B cell (primary cell): ENCODE results near the gene RANBP3. TPM values are rescaled to one million over a fixed set of nuclear protein-coding genes. Genes with fewer than 3 reads are reported as not detected.

Experiments
- ATAC-seq: fragments of 200-7000 bp; cut with Tn5 transposase; one replicate; pipeline ENCODE4 v1.10.0; 2021; ENCODE audit warnings: low read depth, mild to moderate bottlenecking, moderate number of reproducible peaks, moderate library complexity
- CTCF ChIA-PET: fragments of 350-600 bp; sonication (Branson Sonifier 250); formaldehyde crosslinking; loops from one replicate; lab custom pipeline; 2021; ENCODE audit warnings: antibody characterized with exemption, inconsistent platforms; lab: Charles Lee
- POLR2A ChIA-PET: fragments of 350-600 bp; sonication (Branson Sonifier 250); formaldehyde crosslinking; loops from one replicate; lab custom pipeline; 2021; ENCODE audit warnings: antibody characterized with exemption; lab: Charles Lee
- DNase-seq: peaks from one replicate; pipeline ENCODE4 v3.0.0; 2013
- H2AFZ ChIP-seq: 2 replicates; pipeline ENCODE4 v1.6.1; 2012; ENCODE audit warnings: mild to moderate bottlenecking, low read depth, low read length; ENCODE audit not compliant: insufficient read depth, poor library complexity, severe bottlenecking
- H3K27ac ChIP-seq, 2 donors: 1 replicate in 1 of 2; 2 replicates in 1 of 2; pipeline ENCODE4 v1.5.1; 2012 to 2013; ENCODE audit warnings: low read length in 2 of 2, mild to moderate bottlenecking in 2 of 2, moderate library complexity in 1 of 2
- H3K27me3 ChIP-seq, 4 experiments: fragments of 200-600 bp in 1 of 4; sonication (generic) in 1 of 4; replicated peaks in 1 of 4; 1 replicate in 2 of 4; 2 replicates in 2 of 4; pipeline versions ENCODE4 v1.6.1 to v1.7.0; 2013 to 2016; ENCODE audit warnings: low read length in 3 of 4, mild to moderate bottlenecking in 2 of 4, mixed read lengths in 1 of 4, moderate library complexity in 1 of 4; ENCODE audit not compliant: insufficient read depth in 4 of 4, control insufficient read depth in 3 of 4; ENCODE audit errors: control extremely low read depth in 1 of 4
- H3K36me3 ChIP-seq, 2 experiments: replicated peaks in 1 of 2; 1 replicate in 1 of 2; 2 replicates in 1 of 2; pipeline versions ENCODE4 v1.6.1 to v1.7.1; 2013; ENCODE audit warnings: low read length in 1 of 2; ENCODE audit not compliant: insufficient read depth in 2 of 2, control insufficient read depth in 1 of 2; ENCODE audit errors: control extremely low read depth in 1 of 2, extremely low read depth in 1 of 2
- H3K4me1 ChIP-seq, 2 donors: fragments of 200-600 bp in 1 of 2; sonication (generic) in 1 of 2; 1 replicate in 1 of 2; 2 replicates in 1 of 2; pipeline versions ENCODE4 v1.5.1 to v1.6.1; 2013 to 2017; ENCODE audit warnings: low read length in 2 of 2; ENCODE audit not compliant: control insufficient read depth in 2 of 2, insufficient read depth in 2 of 2
- H3K4me2 ChIP-seq: replicated peaks from 2 replicates; pipeline ENCODE3; 2012; ENCODE audit warnings: mild to moderate bottlenecking, low read depth, low read length; ENCODE audit not compliant: poor library complexity, severe bottlenecking
- H3K4me3 ChIP-seq, 5 experiments: fragments of 200-600 bp in 1 of 5; sonication (generic) in 1 of 5; 1 replicate in 3 of 5; 2 replicates in 2 of 5; pipeline versions ENCODE4 v1.5.1 to v1.7.0; 2011 to 2016; ENCODE audit warnings: low read length in 4 of 5, mild to moderate bottlenecking in 4 of 5, low read depth in 2 of 5, control low read depth in 1 of 5, moderate library complexity in 1 of 5; ENCODE audit not compliant: insufficient read depth in 1 of 5; ENCODE audit errors: control extremely low read depth in 1 of 5, extremely low read depth in 1 of 5
- H3K79me2 ChIP-seq: fragments of 200-600 bp; sonication (generic); one replicate; pipeline ENCODE4 v1.6.0; 2016; ENCODE audit warnings: low read length; ENCODE audit not compliant: control insufficient read depth, insufficient read depth
- H3K9ac ChIP-seq: fragments of 200-600 bp; sonication (generic); 2 replicates; pipeline ENCODE4 v1.6.1; 2017; ENCODE audit warnings: mild to moderate bottlenecking, low read length, moderate library complexity
- H3K9me3 ChIP-seq, 3 donors: one replicate each; pipeline versions ENCODE4 v1.6.1 to v1.7.1; 2013; ENCODE audit warnings: low read length in 2 of 3; ENCODE audit not compliant: control insufficient read depth in 2 of 3, insufficient read depth in 1 of 3; ENCODE audit errors: control extremely low read depth in 1 of 3
- H4K20me1 ChIP-seq: 2 replicates; pipeline ENCODE4 v1.6.0; 2012; ENCODE audit warnings: mild to moderate bottlenecking, low read length; ENCODE audit not compliant: insufficient read depth, control insufficient read depth, poor library complexity, severe bottlenecking
- H3K27ac Mint-ChIP-seq: one replicate; pipeline ENCODE4 v1.8.0; 2021; ENCODE audit warnings: mixed read lengths
- H3K27me3 Mint-ChIP-seq: one replicate; pipeline ENCODE4 v1.8.0; 2021; ENCODE audit warnings: mixed read lengths
- H3K4me1 Mint-ChIP-seq: one replicate; pipeline ENCODE4 v1.8.0; 2021; ENCODE audit warnings: mixed read lengths
- H3K4me3 Mint-ChIP-seq: one replicate; pipeline ENCODE4 v1.8.0; 2021; ENCODE audit warnings: mixed read lengths
- H3K9me3 Mint-ChIP-seq: one replicate; pipeline ENCODE4 v1.8.0; 2022; ENCODE audit warnings: mixed read lengths; ENCODE audit not compliant: insufficient read depth
- EZH2 ChIP-seq: IDR thresholded peaks from 2 replicates; pipeline ENCODE4 v1.6.1; 2012; ENCODE audit warnings: borderline replicate concordance, low read depth, mild to moderate bottlenecking, moderate library complexity, low read length; ENCODE audit not compliant: insufficient read depth, poor library complexity, severe bottlenecking
- WGBS: methylation state at CpG from one replicate; pipeline ENCODE4 v1.1.5; 2013; ENCODE audit warnings: missing lambda C conversion rate; ENCODE audit not compliant: insufficient coverage; 5-methylcytosine and 5-hydroxymethylcytosine counted together
- intact Hi-C: fragments of 100-400 bp; cut with micrococcal nuclease; formaldehyde crosslinking; loops from one replicate; pipeline ENCODE4 v1.10.0; 2022
- polyA plus RNA-seq: library from polyadenylated mRNA; depleted of rRNA; stranded (reverse); fragments of >200 nt; gene quantifications from 2 replicates; pipeline ENCODE4 v1.2.3, GENCODE V29; 2012
- total RNA-seq, 2 donors: library from RNA; stranded (reverse); fragments of 120-200 nt in 1 of 2; gene quantifications; 1 replicate in 1 of 2; 2 replicates in 1 of 2; pipeline versions ENCODE4 v1.2.3 to v1.2.4, GENCODE V29; 2013 to 2022
- TF ChIP-seq, protein P1 (sequence below): fragments of 200-600 bp; IDR thresholded peaks from one replicate; pipeline ENCODE4 v1.8.0; 2022; ENCODE audit warnings: antibody characterized with exemption, mild to moderate bottlenecking

RANBP3 gene
- total and polyA plus RNA-seq, 2 donors (not counting 1 experiment from before 2014, with no cell fraction given), result 86.7 to 91.7 TPM

DNA sequence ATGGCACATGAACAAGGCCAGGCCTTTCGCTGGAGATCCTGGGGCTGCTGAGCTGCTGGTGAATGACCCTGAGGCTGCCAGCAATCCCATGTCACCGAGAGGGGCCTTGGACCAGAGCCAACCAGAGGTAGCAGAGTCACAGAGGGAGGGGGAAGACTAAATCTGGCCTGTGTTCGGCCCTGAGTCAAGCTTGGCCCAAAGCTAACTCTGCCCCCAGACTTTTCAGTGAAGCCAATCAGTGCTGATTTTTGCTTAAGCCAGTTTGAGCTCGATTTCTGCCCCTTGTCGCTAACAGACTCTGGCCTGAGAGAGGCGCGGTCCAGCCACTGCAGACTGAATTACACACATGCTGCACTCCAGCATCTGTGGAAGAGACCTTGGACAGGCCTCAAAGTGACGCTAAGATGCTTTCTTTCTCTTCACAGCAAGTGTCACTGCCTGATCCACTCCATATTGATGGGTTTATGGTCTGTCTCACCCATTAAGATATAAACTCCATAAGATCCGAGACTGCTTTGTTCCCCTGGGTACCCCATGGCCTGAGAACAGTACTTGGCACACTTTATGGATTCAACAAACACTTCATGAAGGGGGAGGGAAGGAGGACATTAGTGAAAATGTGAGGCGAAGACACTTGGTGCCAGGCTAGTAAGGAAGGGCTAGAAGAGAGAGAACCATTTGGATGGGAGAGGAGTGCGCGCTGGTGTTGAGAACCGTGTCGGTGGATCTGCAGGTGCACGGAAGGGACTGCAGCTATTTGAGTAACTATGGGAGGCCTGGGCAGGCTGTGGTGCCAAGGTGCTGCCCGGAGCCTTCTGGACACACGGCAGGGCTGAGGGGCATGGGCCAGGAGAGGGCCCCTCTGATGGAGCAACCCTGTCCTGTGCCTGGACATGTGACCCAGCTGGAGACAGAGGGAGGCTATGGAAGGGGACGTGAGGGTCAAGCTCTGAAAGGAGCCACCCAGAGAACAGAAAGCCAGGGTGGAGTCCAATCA, 17.6 kb downstream of the RANBP3 start:
- H3K4me3 ChIP-seq, result no peak overlapping the region
- Mint-ChIP-seq H3K9me3 (no peaks in the 10 kb centered on the region), H3K4me1 (peaks cover 77% of the 10 kb centered on the region), H3K4me3 (peak overlapping the region; percentile 8), H3K27ac (peak overlapping the region; percentile 34), H3K27me3 (no peaks in the 10 kb centered on the region)
- TF ChIP-seq EZH2, result no peak
- no peaks in the 10 kb centered on the region for H3K27me3 ChIP-seq
- H3K4me2 ChIP-seq, result no peak overlapping the region
- no peak overlapping the region for H3K9ac ChIP-seq
- WGBS, result 93% methylated on average over 16 of the region's 18 CpGs
- H3K79me2 ChIP-seq, result peaks cover 100% of the 10 kb centered on the region
- no peaks in the 10 kb centered on the region for H3K9me3 ChIP-seq
- peaks cover 0 to 12% of the 10 kb centered on the region in 2 experiments for H3K36me3 ChIP-seq
- POLR2A ChIA-PET, result no interaction called here
- peaks cover 94% of the 10 kb centered on the region for H4K20me1 ChIP-seq
- H3K27ac ChIP-seq, result no peak overlapping the region
- intact Hi-C loops, result no loop called here
- CTCF ChIA-PET, result interaction anchor here (0.9 to 1.2 kb wide), 2 partner anchors 7 to 27 kb away, joined by 3 to 4 read pairs; no protein-coding TSS in a partner anchor
- no peak for DNase-seq
- peaks cover 16 to 32% of the 10 kb centered on the region in 2 donors for H3K4me1 ChIP-seq
- no peak for ATAC-seq
- H2AFZ ChIP-seq, result no peak overlapping the region

DNA sequence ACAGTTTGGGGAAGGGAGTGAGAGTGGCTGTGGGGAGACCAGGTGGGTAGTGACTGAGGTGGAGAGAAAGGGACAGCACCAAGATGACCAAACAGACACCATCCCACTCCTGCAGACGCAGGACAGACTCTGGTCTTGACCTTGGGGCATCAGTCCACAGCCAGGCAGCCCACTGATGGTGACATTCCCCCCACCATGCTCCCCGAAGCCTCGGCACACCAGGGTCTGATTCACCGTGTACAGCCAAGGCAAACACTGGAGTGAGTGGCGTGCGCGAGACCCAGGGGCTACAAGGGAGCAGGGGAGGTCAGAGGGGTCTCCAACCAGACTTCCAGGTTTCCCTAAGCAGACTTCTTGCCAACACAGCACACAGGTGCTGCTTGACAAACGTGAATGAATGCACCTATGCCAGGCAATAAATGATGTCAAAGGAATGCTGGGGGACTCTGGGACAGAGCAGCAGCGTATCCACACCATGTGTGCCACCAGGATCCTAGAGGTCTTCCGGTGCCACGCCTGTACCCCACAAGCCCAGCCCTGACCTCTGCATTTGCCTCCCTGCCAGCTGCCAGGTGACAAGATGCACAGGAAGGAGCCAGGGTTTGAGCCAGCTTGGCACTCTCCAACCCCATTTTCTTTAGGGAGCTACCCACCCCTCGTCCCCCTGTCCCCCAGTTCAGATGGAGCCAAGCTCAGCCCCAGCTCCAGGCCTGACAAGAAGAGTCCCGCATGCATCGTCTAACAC, 18.5 kb downstream of the RANBP3 start:
- Histone ChIP-seq H2AFZ (no peak overlapping the region), H4K20me1 (peaks cover 96% of the 10 kb centered on the region), H3K4me3 (no peak overlapping the region), H3K9me3 (no peaks in the 10 kb centered on the region), H3K27ac (no peak overlapping the region), H3K4me1 (peaks cover 16 to 33% of the 10 kb centered on the region in 2 donors), H3K9ac (no peak overlapping the region), H3K36me3 (peaks cover 0 to 9% of the 10 kb centered on the region in 2 experiments), H3K27me3 (no peaks in the 10 kb centered on the region), H3K4me2 (no peak overlapping the region), H3K79me2 (peaks cover 99% of the 10 kb centered on the region)
- Mint-ChIP-seq H3K27me3 (no peaks in the 10 kb centered on the region), H3K27ac (peak overlapping the region; percentile 32), H3K4me3 (no peak overlapping the region), H3K9me3 (no peaks in the 10 kb centered on the region), H3K4me1 (peaks cover 77% of the 10 kb centered on the region)
- POLR2A ChIA-PET, result interaction anchor here (0.6 kb wide), 1 partner anchor 1756 kb away, joined by 4 read pairs; no protein-coding TSS in a partner anchor
- DNase-seq (no peak), ATAC-seq (no peak)
- CTCF ChIA-PET, result interaction anchor here (0.9 to 2.1 kb wide), 3 partner anchors 8 to 28 kb away, joined by 3 to 8 read pairs (median 4); no protein-coding TSS in a partner anchor
- WGBS, result 94% methylated on average over 14 of the region's 14 CpGs
- intact Hi-C loops, result no loop called here
- TF ChIP-seq EZH2, result no peak
- TF ChIP-seq, protein P1, sequence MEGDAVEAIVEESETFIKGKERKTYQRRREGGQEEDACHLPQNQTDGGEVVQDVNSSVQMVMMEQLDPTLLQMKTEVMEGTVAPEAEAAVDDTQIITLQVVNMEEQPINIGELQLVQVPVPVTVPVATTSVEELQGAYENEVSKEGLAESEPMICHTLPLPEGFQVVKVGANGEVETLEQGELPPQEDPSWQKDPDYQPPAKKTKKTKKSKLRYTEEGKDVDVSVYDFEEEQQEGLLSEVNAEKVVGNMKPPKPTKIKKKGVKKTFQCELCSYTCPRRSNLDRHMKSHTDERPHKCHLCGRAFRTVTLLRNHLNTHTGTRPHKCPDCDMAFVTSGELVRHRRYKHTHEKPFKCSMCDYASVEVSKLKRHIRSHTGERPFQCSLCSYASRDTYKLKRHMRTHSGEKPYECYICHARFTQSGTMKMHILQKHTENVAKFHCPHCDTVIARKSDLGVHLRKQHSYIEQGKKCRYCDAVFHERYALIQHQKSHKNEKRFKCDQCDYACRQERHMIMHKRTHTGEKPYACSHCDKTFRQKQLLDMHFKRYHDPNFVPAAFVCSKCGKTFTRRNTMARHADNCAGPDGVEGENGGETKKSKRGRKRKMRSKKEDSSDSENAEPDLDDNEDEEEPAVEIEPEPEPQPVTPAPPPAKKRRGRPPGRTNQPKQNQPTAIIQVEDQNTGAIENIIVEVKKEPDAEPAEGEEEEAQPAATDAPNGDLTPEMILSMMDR, result no peak
